OCI-LY7 (cell line): ENCODE measurements around the gene OXCT2. TPM values are rescaled to one million over a fixed set of nuclear protein-coding genes. Genes with fewer than 3 reads are reported as not detected.
A peak's percentile ranks its signal among the peaks of the same experiment; 100 is the strongest.
"Not testable (repeated sequence)": the region's sequence is repeated elsewhere in the genome, so short reads cannot be mapped to it uniquely, and the experiment has no call there.

Experiments used
- BruUV-seq: library from RNA; stranded (reverse); fragments of 400-500 nt; replicated peaks from 2 replicates; lab custom pipeline; 2021; lab: Mats Ljungman, UMichigan
- CTCF ChIA-PET: fragments of 300-600 bp; sonication (Branson Sonifier 250); formaldehyde crosslinking; loops from one replicate; lab custom pipeline; 2022; ENCODE audit warnings: antibody characterized with exemption; ENCODE audit not compliant: unreplicated experiment; lab: Charles Lee
- POLR2A ChIA-PET: fragments of 300-600 bp; sonication (Branson Sonifier 250); formaldehyde crosslinking; loops from one replicate; lab custom pipeline; 2022; ENCODE audit warnings: antibody characterized with exemption; lab: Charles Lee
- DNase-seq: peaks from one replicate; pipeline ENCODE4 v3.0.0-alpha.2; 2015; ENCODE audit warnings: low spot score
- H2AFZ ChIP-seq: fragments of 200-600 bp; sonication (generic), shearing (Covaris generic); 2 replicates; pipeline ENCODE4 v1.6.1; 2014; ENCODE audit warnings: mild to moderate bottlenecking, antibody characterized with exemption, low read length, moderate library complexity
- H3K27ac ChIP-seq: fragments of 200-600 bp; sonication (generic); 2 replicates; pipeline ENCODE4 v1.5.1; 2014; ENCODE audit warnings: mixed run types, low read depth, mild to moderate bottlenecking, moderate library complexity, low read length, inconsistent platforms; ENCODE audit not compliant: poor library complexity, severe bottlenecking
- H3K36me3 ChIP-seq: fragments of 200-600 bp; sonication (generic); 2 replicates; pipeline ENCODE4 v1.6.1; 2014; ENCODE audit warnings: mild to moderate bottlenecking, antibody characterized with exemption, low read length, moderate library complexity, mixed read lengths; ENCODE audit not compliant: insufficient read depth
- H3K4me1 ChIP-seq: fragments of 200-600 bp; sonication (generic); 2 replicates; pipeline ENCODE4 v1.5.1; 2014; ENCODE audit warnings: mild to moderate bottlenecking, low read length; ENCODE audit not compliant: insufficient read depth, poor library complexity, severe bottlenecking
- H3K4me2 ChIP-seq: fragments of 200-600 bp; sonication (generic); 2 replicates; pipeline ENCODE4 v1.6.1; 2014; ENCODE audit warnings: mild to moderate bottlenecking, low read length
- H3K4me3 ChIP-seq: fragments of 200-600 bp; sonication (generic); 2 replicates; pipeline ENCODE4 v1.5.1; 2014; ENCODE audit warnings: mild to moderate bottlenecking, low read depth, low read length; ENCODE audit not compliant: poor library complexity, severe bottlenecking
- H3K79me2 ChIP-seq: fragments of 200-600 bp; sonication (generic); 2 replicates; pipeline ENCODE4 v1.6.1; 2016; ENCODE audit warnings: low read depth, mild to moderate bottlenecking, low read length, moderate library complexity, mixed read lengths; ENCODE audit not compliant: insufficient read depth
- H3K9me2 ChIP-seq: fragments of 200-600 bp; sonication (generic); 2 replicates; pipeline ENCODE4 v1.6.1; 2016; ENCODE audit warnings: mild to moderate bottlenecking, low read length, mixed read lengths; ENCODE audit not compliant: insufficient read depth
- H3K9me3 ChIP-seq: fragments of 200-600 bp; sonication (generic); 2 replicates; pipeline ENCODE4 v1.6.1; 2014; ENCODE audit warnings: mild to moderate bottlenecking, mixed run types, low read length, mixed read lengths
- H4K20me1 ChIP-seq: fragments of 200-600 bp; sonication (generic); 2 replicates; pipeline ENCODE4 v1.6.1; 2014; ENCODE audit warnings: mild to moderate bottlenecking, antibody characterized with exemption, low read length, moderate library complexity, mixed read lengths; ENCODE audit not compliant: insufficient read depth
- CTCF ChIP-seq: fragments of 200-600 bp; sonication (generic); conservative IDR thresholded peaks from 2 replicates; pipeline ENCODE4 v1.5.1; 2014; ENCODE audit warnings: mild to moderate bottlenecking, antibody characterized with exemption, low read length, moderate library complexity, mixed read lengths
- EZH2phosphoT487 ChIP-seq: fragments of 200-600 bp; sonication (generic); IDR thresholded peaks from 2 replicates; pipeline ENCODE4 v1.6.1; 2018; ENCODE audit warnings: low read depth, borderline replicate concordance, mild to moderate bottlenecking, mixed run types, antibody characterized with exemption, low read length, moderate library complexity, mixed read lengths
- intact Hi-C: fragments of 100-400 bp; cut with micrococcal nuclease; formaldehyde crosslinking; loops from one replicate; pipeline ENCODE4 v1.10.0; 2022; ENCODE audit not compliant: unreplicated experiment
- total RNA-seq, 2 experiments: library from RNA; depleted of rRNA in 1 of 2; stranded (reverse); fragments of >200 nt in 1 of 2; shearing (Covaris generic) in 1 of 2; gene quantifications; 2 replicates each; pipeline ENCODE4 v1.2.3, GENCODE V29; 2014 to 2022

The OXCT2 gene
- total RNA-seq, 2 experiments from 2014 or later: 0.17 to 0.79 TPM

- peak; percentile 46 for DNase-seq
Observed at GRCh38 chr1:39788758-39789570, 17.8 kb upstream of the OXCT2 start, which contains the start of gene BMP8B. Gene BMP8B, minus strand, starts transcription at chr1:39788865. Its CDS starts 380 bp downstream, at chr1:39788485.

DNA sequence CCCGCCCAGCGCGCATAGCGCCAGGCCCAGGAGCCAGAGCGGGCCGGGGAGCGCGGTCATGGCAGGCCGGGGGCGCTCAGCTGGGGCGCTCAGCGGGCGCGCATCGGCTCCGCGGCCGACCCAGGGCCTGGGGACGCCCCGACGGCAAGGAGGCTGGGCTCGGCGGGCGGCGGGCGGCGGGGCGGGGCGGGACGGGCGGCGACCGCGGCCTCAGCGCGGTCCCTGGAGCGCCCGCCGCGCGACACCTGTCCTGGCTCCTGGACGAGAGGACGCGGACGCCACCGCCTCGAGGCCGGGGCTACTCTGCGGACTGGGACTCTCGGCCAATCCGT is 17.2 kb upstream of the OXCT2 start:
- no peak for TF ChIP-seq EZH2phosphoT487
- no peak for TF ChIP-seq CTCF
- Histone ChIP-seq H4K20me1 (no peaks in the 10 kb centered on the region), H3K79me2 (no peaks in the 10 kb centered on the region), H3K27ac (no peak overlapping the region), H3K36me3 (no peaks in the 10 kb centered on the region), H3K9me3 (no peaks in the 10 kb centered on the region), H2AFZ (no peak overlapping the region), H3K4me2 (peak overlapping the region; percentile 76), H3K4me3 (peak overlapping the region; percentile 68), H3K9me2 (no peaks in the 10 kb centered on the region), H3K4me1 (peaks cover 6% of the 10 kb centered on the region)
- ChIA-PET POLR2A (no interaction called here), CTCF (no interaction called here)
- DNase-seq: no peak
- no TSS peak for BruUV-seq
- intact Hi-C loops: no loop called here

More at GRCh38 chr1:39788758-39789570, 17.8 kb upstream of the OXCT2 start, which contains the start of gene BMP8B:
- Histone ChIP-seq H3K9me3 (no peaks in the 10 kb centered on the region), H3K27ac (no peak within 1 kb of the TSS), H3K79me2 (no peaks in the 10 kb centered on the region), H4K20me1 (no peaks in the 10 kb centered on the region), H3K4me1 (peaks cover 6% of the 10 kb centered on the region), H2AFZ (peak within 1 kb of the TSS; percentile 82), H3K9me2 (no peaks in the 10 kb centered on the region), H3K4me2 (peak within 1 kb of the TSS; percentile 76), H3K36me3 (no peaks in the 10 kb centered on the region), H3K4me3 (peak within 1 kb of the TSS; percentile 68)
- intact Hi-C loops: no loop called here
- ChIA-PET POLR2A (no interaction called here), CTCF (no interaction called here)
- no peak for TF ChIP-seq EZH2phosphoT487
- TF ChIP-seq CTCF: no peak
- no TSS peak for BruUV-seq

- CTCF ChIA-PET, BruUV-seq, POLR2A ChIA-PET: not testable (repeated sequence)
Observed at GRCh38 chr1:39787964-39788363, 16.8 kb upstream of the OXCT2 start.

More at GRCh38 chr1:39787964-39788363, 16.8 kb upstream of the OXCT2 start:
- H3K36me3 ChIP-seq, H3K9me3 ChIP-seq, H4K20me1 ChIP-seq, H3K4me2 ChIP-seq, H3K27ac ChIP-seq, DNase-seq, H3K4me1 ChIP-seq, H3K9me2 ChIP-seq, H2AFZ ChIP-seq, intact Hi-C loops, H3K79me2 ChIP-seq, H3K4me3 ChIP-seq: not testable (repeated sequence)
